Measurements from ENCODE around the gene CISD1. TPM values are rescaled to one million over a fixed set of nuclear protein-coding genes. Genes with fewer than 3 reads are reported as not detected.

CISD1 gene
- total RNA-seq, 4 donors from 2014 or later: 3.7 to 14.2 (median 6.7) TPM

- whole genome bisulfite sequencing, 2 donors: 85 to 89% methylated on average over 7 of the region's 7 CpGs
Measured at GRCh38 chr10:58278274-58278961, 9.5 kb downstream of the CISD1 start.

GRCh38 chr10:58278962-58279307 lies 10.0 kb downstream of the CISD1 start:
- H3K27ac ChIP-seq: no peak overlapping the region
- WGBS, 2 donors: 95 to 98% methylated on average over 1 of the region's 1 CpG

More at GRCh38 chr10:58278274-58278961, 9.5 kb downstream of the CISD1 start:
- Histone ChIP-seq H3K9me3 (no peaks in the 10 kb centered on the region), H3K4me1 (peaks cover 0 to 4% (median 0%) of the 10 kb centered on the region in 4 donors), H3K27me3 (no peaks in the 10 kb centered on the region), H3K27ac (no peak overlapping the region), H3K36me3 (peaks cover 0 to 11% (median 0%) of the 10 kb centered on the region in 3 donors), H3K4me3 (no peak overlapping the region)
- DNase-seq (ENCODE audit: low spot score in 2 of 2): no peak
- TF ChIP-seq CTCF (IDR thresholded peaks at IDR 0.05): no peak
- no peak for TF ChIP-seq EP300 (IDR thresholded peaks at IDR 0.05)

GRCh38 chr10:58280477-58280876 lies 11.5 kb downstream of the CISD1 start:
- TF ChIP-seq CTCF (IDR thresholded peaks at IDR 0.05) (no peak), EP300 (IDR thresholded peaks at IDR 0.05) (no peak), POLR2A (IDR thresholded peaks at IDR 0.05) (no peak)
- Histone ChIP-seq H3K4me3 (no peak overlapping the region), H3K27ac (no peak overlapping the region), H3K4me1 (peaks cover 0 to 4% (median 0%) of the 10 kb centered on the region in 4 donors), H3K9me3 (no peaks in the 10 kb centered on the region), H3K36me3 (peaks cover 0 to 11% (median 0%) of the 10 kb centered on the region in 3 donors), H3K27me3 (no peaks in the 10 kb centered on the region)
- no peak for DNase-seq (ENCODE audit: low spot score in 2 of 2)
- 88 to 92% methylated on average over 3 of the region's 3 CpGs for WGBS, 2 donors

More at GRCh38 chr10:58278962-58279307, 10.0 kb downstream of the CISD1 start:
- H3K36me3 ChIP-seq: peaks cover 0 to 11% (median 0%) of the 10 kb centered on the region in 3 donors
- H3K4me3 ChIP-seq: no peak overlapping the region
- DNase-seq (ENCODE audit: low spot score in 2 of 2): no peak
- TF ChIP-seq CTCF (IDR thresholded peaks at IDR 0.05): no peak
- no peaks in the 10 kb centered on the region for H3K9me3 ChIP-seq
- H3K27me3 ChIP-seq: no peaks in the 10 kb centered on the region
- H3K4me1 ChIP-seq: peaks cover 0 to 4% (median 0%) of the 10 kb centered on the region in 4 donors

- TF ChIP-seq CTCF (IDR thresholded peaks at IDR 0.05): no peak
- TF ChIP-seq POLR2A (IDR thresholded peaks at IDR 0.05): no peak
- no peak for TF ChIP-seq EP300 (IDR thresholded peaks at IDR 0.05)
- Histone ChIP-seq H3K27ac (no peak overlapping the region), H3K27me3 (no peaks in the 10 kb centered on the region), H3K4me3 (no peak overlapping the region), H3K9me3 (no peaks in the 10 kb centered on the region), H3K4me1 (no peaks in the 10 kb centered on the region), H3K36me3 (peaks cover 0 to 11% (median 0%) of the 10 kb centered on the region in 3 donors)
- no peak for DNase-seq (ENCODE audit: low spot score in 2 of 2)
- WGBS, 2 donors: 85 to 88% methylated on average over 2 of the region's 2 CpGs
Measured at GRCh38 chr10:58281092-58281752, 12.3 kb downstream of the CISD1 start.

GRCh38 chr10:58282615-58283014 lies 13.7 kb downstream of the CISD1 start:
- WGBS, 2 donors: 64 to 74% methylated on average over 3 of the region's 3 CpGs

More at GRCh38 chr10:58282615-58283014, 13.7 kb downstream of the CISD1 start:
- Histone ChIP-seq H3K4me1 (no peaks in the 10 kb centered on the region), H3K4me3 (no peak overlapping the region), H3K27ac (no peak overlapping the region), H3K9me3 (no peaks in the 10 kb centered on the region), H3K27me3 (no peaks in the 10 kb centered on the region), H3K36me3 (peaks cover 0 to 4% (median 0%) of the 10 kb centered on the region in 3 donors)
- no peak for DNase-seq (ENCODE audit: low spot score in 2 of 2)
- TF ChIP-seq POLR2A (IDR thresholded peaks at IDR 0.05) (no peak), EP300 (IDR thresholded peaks at IDR 0.05) (no peak), CTCF (IDR thresholded peaks at IDR 0.05) (no peak)
